Central memory CD8-positive, alpha-beta T cell (primary cell): ENCODE measurements around the gene STIP1.

Experiments
- ATAC-seq: fragments of 150-1000 bp; cut with Tn5 transposase; replicated peaks from 2 replicates; pipeline ENCODE4 v1.10.0; 2022; ENCODE audit warnings: mild to moderate bottlenecking, moderate FRiP score, moderate number of reproducible peaks; ENCODE audit not compliant: poor library complexity, severe bottlenecking; ENCODE audit errors: extremely low read depth
- DNase-seq, 2 donors: peaks; one replicate each; pipeline ENCODE4 v3.0.0; 2021; ENCODE audit warnings: low spot score in 2 of 2
- H3K27ac Mint-ChIP-seq: one replicate; pipeline ENCODE4 v1.8.0; 2022; ENCODE audit warnings: low read depth, mild to moderate bottlenecking, moderate library complexity, mixed read lengths
- H3K27me3 Mint-ChIP-seq: one replicate; pipeline ENCODE4 v1.8.0; 2022; ENCODE audit warnings: mixed read lengths
- H3K36me3 Mint-ChIP-seq: one replicate; pipeline ENCODE4 v1.8.0; 2022; ENCODE audit warnings: mild to moderate bottlenecking, moderate library complexity, mixed read lengths; ENCODE audit not compliant: insufficient read depth
- H3K4me1 Mint-ChIP-seq: one replicate; pipeline ENCODE4 v1.8.0; 2022; ENCODE audit warnings: mixed read lengths
- H3K4me3 Mint-ChIP-seq: one replicate; pipeline ENCODE4 v1.8.0; 2022; ENCODE audit warnings: mild to moderate bottlenecking, moderate library complexity, mixed read lengths
- H3K9me3 Mint-ChIP-seq: one replicate; pipeline ENCODE4 v1.8.0; 2022; ENCODE audit warnings: mixed read lengths

Gene STIP1

GRCh38 chr11:64185693-64186491, at the start of gene STIP1:
Gene STIP1 (plus strand): TSS chr11:64186171. CDS start chr11:64186262, 91 bp downstream.
- Mint-ChIP-seq H3K4me3 (no peak within 1 kb of the TSS), H3K36me3 (peaks cover 19% of the 10 kb centered on the region), H3K4me1 (peaks cover 16% of the 10 kb centered on the region), H3K9me3 (no peaks in the 10 kb centered on the region), H3K27ac (no peak within 1 kb of the TSS), H3K27me3 (no peaks in the 10 kb centered on the region)
- DNase-seq, result peak; percentile 94 to 100
- ATAC-seq, result peak; percentile 94

GRCh38 chr11:64136765-64137441, 49.1 kb upstream of the STIP1 start:
- Mint-ChIP-seq H3K4me1 (no peaks in the 10 kb centered on the region), H3K36me3 (no peaks in the 10 kb centered on the region), H3K27me3 (no peaks in the 10 kb centered on the region), H3K27ac (no peak overlapping the region), H3K9me3 (no peaks in the 10 kb centered on the region), H3K4me3 (no peak overlapping the region)
- DNase-seq, result no peak
- no peak for ATAC-seq

GRCh38 chr11:64138398-64138797, 47.6 kb upstream of the STIP1 start:
- Mint-ChIP-seq H3K9me3 (no peaks in the 10 kb centered on the region), H3K27me3 (no peaks in the 10 kb centered on the region), H3K4me3 (no peak overlapping the region), H3K27ac (no peak overlapping the region), H3K4me1 (no peaks in the 10 kb centered on the region), H3K36me3 (no peaks in the 10 kb centered on the region)
- no peak for ATAC-seq
- DNase-seq, result no peak

GRCh38 chr11:64139049-64139448, 46.9 kb upstream of the STIP1 start:
- no peaks in the 10 kb centered on the region for H3K9me3 Mint-ChIP-seq
- no peaks in the 10 kb centered on the region for H3K36me3 Mint-ChIP-seq
- no peak overlapping the region for H3K27ac Mint-ChIP-seq
- ATAC-seq (no peak), DNase-seq (no peak)
- no peaks in the 10 kb centered on the region for H3K27me3 Mint-ChIP-seq
- no peaks in the 10 kb centered on the region for H3K4me1 Mint-ChIP-seq
- no peak overlapping the region for H3K4me3 Mint-ChIP-seq

- DNase-seq (no peak), ATAC-seq (no peak)
- no peaks in the 10 kb centered on the region for H3K4me1 Mint-ChIP-seq
- H3K4me3 Mint-ChIP-seq, result no peak overlapping the region
- H3K27me3 Mint-ChIP-seq, result no peaks in the 10 kb centered on the region
- no peaks in the 10 kb centered on the region for H3K9me3 Mint-ChIP-seq
- no peaks in the 10 kb centered on the region for H3K36me3 Mint-ChIP-seq
- H3K27ac Mint-ChIP-seq, result no peak overlapping the region
Measured at GRCh38 chr11:64140082-64140481, 45.9 kb upstream of the STIP1 start.

- no peak overlapping the region for H3K4me3 Mint-ChIP-seq
- H3K4me1 Mint-ChIP-seq, result no peaks in the 10 kb centered on the region
- H3K36me3 Mint-ChIP-seq, result no peaks in the 10 kb centered on the region
- H3K9me3 Mint-ChIP-seq, result no peaks in the 10 kb centered on the region
- no peaks in the 10 kb centered on the region for H3K27me3 Mint-ChIP-seq
- DNase-seq, result no peak
- ATAC-seq, result no peak
- H3K27ac Mint-ChIP-seq, result no peak overlapping the region
Measured at GRCh38 chr11:64141081-64141783, 44.7 kb upstream of the STIP1 start.

GRCh38 chr11:64144587-64145472, 41.1 kb upstream of the STIP1 start:
- DNase-seq (no peak), ATAC-seq (no peak)
- Mint-ChIP-seq H3K27ac (no peak overlapping the region), H3K36me3 (no peaks in the 10 kb centered on the region), H3K4me3 (no peak overlapping the region), H3K9me3 (no peaks in the 10 kb centered on the region), H3K27me3 (no peaks in the 10 kb centered on the region), H3K4me1 (peaks cover 12% of the 10 kb centered on the region)

GRCh38 chr11:64146036-64146955, 39.7 kb upstream of the STIP1 start:
- Mint-ChIP-seq H3K27ac (no peak overlapping the region), H3K9me3 (no peaks in the 10 kb centered on the region), H3K4me1 (peaks cover 12% of the 10 kb centered on the region), H3K36me3 (no peaks in the 10 kb centered on the region), H3K4me3 (no peak overlapping the region), H3K27me3 (no peaks in the 10 kb centered on the region)
- peak; percentile 49 for ATAC-seq
- DNase-seq, result peak; percentile 47 to 50

GRCh38 chr11:64148226-64148916, 37.6 kb upstream of the STIP1 start:
- Mint-ChIP-seq H3K27me3 (no peaks in the 10 kb centered on the region), H3K4me1 (peaks cover 17% of the 10 kb centered on the region), H3K36me3 (peaks cover 1% of the 10 kb centered on the region), H3K4me3 (no peak overlapping the region), H3K27ac (no peak overlapping the region), H3K9me3 (no peaks in the 10 kb centered on the region)
- peak; percentile 59 for ATAC-seq
- peak; percentile 52 to 65 for DNase-seq

- DNase-seq, result no peak
- Mint-ChIP-seq H3K27ac (no peak overlapping the region), H3K9me3 (no peaks in the 10 kb centered on the region), H3K4me1 (peaks cover 17% of the 10 kb centered on the region), H3K4me3 (no peak overlapping the region), H3K36me3 (peaks cover 1% of the 10 kb centered on the region), H3K27me3 (no peaks in the 10 kb centered on the region)
- no peak for ATAC-seq
Measured at GRCh38 chr11:64148917-64149617, 36.9 kb upstream of the STIP1 start.
